GM19397 (cell line): ENCODE results near the gene SORCS1.

Experiments used
- ATAC-seq: cut with Tn5 transposase; IDR thresholded peaks from one replicate; pipeline ENCODE4 v1.9.1; 2021; ENCODE audit warnings: mild to moderate bottlenecking, moderate library complexity; ENCODE audit not compliant: unreplicated experiment

The SORCS1 gene

DNA sequence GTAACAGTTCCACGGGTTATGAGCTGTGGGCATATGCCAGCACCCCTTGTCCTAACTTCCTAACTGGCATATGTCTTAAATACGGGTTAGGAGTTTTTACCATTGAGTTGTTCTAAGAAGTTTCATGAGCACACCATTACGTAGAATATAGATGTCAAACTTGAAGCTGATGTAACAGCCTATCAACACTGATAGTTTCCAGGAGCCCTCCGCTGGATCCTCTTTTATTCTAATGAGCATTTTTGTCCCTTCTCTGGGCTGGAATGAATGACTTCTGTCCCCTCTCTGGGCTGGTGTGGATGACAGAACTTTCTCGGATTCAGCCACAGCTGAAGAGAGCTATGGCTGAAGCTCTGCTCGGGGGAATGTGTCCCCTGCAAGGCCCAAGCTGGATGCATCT lies 256.3 kb downstream of the SORCS1 start:
- ATAC-seq = no peak

DNA sequence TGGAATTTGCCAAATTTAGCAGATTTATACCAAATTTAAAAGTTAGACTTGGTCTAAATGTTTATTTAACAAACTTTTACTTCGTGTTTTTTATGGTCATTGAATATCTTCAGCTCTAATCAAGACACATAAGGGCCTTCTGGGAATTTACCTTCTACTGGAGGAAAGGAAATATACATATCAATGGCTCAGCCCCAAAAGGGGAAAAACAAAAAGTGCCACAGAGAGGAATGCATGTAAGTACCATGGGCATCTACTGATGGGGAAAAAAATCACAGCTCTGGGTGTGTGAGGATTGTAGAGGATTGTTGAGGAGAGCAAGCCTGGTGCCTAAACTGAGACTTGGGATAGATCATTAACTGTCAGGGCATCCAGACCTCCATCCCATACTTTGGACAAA lies 260.3 kb downstream of the SORCS1 start:
- ATAC-seq = no peak

DNA sequence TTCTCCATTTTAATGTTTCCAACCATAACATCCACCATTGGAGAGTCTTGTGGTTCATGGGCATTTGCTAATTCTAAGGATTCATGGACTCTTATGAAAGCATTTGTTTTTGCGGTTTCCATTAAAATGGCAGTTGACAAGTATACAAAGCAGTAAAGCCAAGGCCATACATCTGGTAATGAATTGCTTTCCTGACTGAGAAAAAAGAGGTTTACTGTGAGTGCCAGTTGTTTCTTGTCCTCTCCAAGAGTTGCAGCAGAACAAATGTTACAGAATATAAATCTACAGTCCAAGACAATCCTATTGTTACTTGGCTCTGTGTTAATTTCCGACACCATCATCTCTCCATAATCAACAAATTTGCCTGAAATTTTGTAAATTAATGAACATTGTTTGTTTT lies 261.3 kb downstream of the SORCS1 start:
- no peak for ATAC-seq

DNA sequence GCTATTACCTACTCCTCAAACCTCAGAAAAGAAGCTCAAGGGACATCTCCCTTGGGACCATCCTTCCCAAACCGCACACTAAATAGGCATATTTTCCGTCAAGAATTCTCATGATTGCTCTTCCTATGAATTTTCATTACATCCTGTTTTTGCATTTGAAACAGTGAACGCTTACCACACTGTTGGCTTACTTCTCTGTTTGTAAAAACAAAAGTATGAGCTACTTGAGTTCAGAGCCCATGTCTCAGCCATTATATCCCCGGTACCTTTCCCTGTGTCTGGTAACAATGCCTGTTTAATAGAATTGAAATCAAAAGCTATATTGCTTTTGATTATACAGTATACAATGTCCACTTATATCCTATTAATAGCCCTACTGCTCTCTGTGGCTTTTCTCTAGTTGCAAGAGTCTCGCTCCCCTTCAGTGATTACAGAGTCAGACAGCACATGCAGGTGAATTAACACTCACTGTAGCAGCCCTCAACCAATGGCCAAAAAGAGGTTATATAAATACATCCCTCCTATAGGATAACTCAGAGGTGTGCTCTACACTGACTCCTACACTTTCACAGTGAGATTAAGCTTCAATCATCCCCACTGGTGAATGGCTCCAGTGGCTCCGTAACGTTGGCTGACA lies 264.4 kb downstream of the SORCS1 start:
- ATAC-seq = no peak

DNA sequence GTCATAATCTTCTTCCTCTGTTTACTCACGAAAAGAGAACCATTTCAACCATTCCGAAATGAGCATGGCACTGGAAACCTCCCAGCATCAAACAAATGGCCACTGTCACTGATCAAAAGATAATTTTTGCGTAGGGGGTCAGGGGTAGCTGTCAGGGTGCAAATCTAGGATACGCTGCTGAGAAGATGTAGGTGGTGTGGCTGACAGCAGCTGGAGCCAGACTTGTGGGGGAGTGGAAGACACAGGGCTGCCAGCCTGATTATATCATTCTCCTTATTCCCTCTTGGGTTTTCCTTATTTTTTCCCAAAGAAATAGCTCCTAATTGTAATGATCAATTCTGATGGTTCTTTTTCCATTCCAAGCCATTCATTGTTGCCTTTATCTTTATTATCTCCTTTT lies 266.1 kb downstream of the SORCS1 start:
- ATAC-seq = no peak

DNA sequence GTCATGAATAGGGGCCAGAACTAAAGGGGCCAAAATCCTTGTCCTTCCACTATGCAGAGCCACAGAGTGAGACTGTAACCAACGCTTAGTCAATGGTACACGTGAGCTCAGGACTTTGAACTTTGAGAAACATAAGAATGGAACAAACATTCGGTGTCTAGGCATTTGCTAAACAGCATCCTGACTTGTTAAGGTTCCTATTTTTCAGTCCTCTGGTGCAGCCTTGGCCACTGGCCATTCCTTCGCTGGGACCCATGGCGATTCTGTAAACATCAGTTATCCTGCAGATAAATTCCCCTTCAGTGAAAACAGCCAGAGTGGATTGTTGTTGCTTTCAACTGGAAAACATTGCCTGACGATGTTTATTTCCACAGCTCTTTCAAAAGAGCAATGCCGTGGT lies 266.8 kb downstream of the SORCS1 start:
- ATAC-seq = no peak

DNA sequence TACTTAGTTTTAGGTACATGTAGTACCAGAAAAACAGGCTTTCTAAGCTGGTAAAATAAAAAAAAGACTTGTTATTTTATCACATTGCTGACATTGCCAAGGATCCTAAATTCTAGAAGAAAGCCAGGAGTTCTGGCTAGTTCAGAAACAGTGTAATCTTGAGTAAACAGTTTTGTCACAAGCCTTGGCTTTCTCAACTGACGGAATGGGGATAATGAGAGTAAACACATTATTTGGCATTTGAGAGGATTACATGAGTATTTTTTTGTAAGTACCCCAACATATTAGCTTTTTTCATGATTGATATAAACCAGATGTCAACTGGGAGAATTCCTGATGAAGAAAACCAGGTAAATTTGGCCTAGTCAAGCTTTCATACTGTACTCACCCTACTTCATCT lies 269.8 kb downstream of the SORCS1 start:
- ATAC-seq = no peak

DNA sequence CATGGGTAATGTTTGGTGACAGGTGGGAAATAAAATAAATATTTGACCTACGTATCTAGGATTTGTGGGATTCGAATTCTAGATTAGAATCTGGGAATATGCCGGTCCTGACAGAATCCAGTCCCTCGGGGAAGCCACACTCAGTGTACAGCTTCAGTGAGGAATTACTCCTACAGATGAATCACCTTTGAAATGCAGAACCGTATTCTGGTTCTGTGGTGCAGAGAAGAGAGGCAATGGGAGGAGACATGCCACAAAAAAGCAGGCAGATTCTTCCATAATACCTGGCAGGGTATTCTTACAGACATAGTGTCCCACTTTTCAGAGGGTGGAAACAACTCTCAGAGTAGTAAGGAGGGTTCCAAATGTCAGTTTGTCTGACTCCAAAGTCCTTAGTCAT lies 286.9 kb downstream of the SORCS1 start:
- ATAC-seq = no peak

DNA sequence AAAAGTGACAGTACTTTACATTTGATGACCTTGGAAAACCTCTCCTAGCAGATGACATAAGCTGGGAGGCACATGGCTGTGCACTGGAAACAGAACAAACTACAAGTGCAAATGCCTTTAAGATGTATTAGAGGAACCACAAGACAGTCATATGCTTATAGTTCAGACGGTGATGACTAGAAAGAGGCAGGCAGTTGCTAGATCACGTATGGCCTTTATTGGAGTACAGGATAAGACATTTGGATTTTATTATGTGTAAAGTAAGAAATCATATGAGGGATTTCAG lies 290.0 kb downstream of the SORCS1 start:
- ATAC-seq = no peak

DNA sequence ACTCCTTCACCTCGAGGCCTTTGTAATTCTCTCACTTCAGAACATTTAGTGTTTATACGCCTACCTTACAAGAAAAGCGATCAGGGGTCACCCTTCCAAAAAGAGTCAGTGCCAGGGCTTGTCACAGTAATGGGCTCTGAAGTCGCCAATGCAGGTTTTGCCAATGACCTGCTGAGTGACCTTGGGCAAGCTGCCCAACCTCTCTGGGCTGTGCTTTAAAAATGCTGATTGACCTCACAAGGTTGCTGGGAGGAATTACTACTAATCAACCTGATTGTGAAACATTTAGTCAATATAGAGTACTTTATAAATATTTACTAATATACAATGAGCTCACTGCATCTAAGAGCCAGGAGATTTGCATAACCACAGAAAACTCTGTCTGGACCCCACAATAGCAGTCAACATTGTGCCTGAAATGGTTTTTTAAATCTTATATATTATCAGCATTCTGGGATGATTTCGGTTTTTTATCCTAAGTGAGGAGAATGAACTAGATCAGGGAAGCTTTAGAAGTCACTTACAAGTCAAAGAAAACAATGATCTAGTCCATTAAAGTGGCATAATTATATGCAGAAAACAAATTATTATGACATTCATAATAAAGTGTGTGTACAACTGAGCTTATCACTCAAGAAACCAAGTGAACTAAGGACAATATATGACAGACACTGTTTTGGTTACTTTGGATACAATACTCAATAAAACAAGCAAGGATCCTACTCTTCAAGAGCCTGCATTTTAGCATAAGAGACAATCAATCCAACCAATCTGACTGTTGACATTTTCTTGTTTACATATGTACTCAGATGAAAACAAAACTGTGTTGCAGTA lies 290.5 kb downstream of the SORCS1 start:
- ATAC-seq = no peak

DNA sequence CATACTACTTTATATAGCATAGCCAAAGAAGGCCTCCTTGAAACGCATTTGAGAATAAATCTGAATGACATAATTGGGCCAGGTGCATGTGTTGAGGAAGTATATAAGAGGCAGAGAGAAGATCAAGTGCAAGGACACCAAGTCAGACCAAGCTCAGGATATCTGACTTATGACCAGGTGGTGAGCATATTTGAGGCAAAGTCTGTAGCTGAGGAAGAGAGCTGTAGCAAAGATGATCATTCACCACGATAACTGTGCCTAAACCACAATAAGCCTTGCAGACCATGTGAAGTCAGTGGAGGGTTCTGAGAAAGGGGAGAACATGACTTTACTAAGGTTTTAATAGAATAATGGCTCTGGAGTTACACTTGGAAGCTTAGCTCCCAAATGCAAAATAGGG lies 292.3 kb downstream of the SORCS1 start:
- ATAC-seq = peak; percentile 60

DNA sequence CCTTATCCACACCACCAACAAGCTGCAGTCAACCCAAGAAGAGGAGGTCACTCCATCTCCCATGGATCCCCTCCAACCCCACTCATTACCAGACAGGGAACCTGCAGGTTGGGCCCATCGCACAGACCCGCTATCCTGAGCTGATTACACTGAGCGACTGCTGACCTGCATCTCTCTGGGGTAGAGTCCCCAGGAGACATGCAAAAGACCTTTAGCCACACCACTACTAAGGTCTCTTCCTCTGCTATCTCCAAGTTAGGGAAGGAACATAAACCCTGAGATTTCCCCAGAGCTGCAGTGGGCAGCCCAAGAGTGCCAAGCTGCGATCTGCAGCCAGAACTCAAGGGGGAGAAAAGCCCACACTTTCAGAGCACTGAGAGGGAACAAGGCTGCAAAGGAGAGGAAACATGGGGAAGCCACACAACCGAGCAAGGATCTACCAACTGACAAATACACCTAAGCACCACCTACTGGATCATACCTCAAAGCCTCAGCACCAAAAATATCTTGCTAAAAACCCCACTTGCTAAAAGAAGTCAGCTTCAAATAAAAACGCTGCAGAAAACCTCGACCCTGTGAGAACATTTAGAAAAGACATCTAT lies 298.2 kb downstream of the SORCS1 start:
- ATAC-seq = peak; percentile 73

DNA sequence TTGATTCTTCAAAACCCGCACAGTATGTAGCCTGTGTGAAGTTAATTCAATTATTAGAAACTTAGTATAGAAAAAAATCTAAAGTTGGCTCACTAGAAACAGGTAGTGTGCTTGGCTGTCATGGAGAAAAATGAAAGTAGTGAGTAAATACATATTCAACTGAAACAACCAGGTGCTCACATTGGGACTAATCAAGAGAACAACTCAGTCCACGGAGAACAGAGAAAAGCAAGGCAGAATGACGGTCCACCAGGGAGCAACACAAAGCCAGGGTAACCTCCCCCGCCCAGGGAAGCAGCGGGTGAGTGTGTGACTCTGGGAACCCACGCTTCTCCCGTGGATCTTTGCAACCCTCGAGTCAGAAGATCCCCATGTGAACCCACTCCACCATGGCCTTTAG lies 300.5 kb downstream of the SORCS1 start:
- no peak for ATAC-seq

DNA sequence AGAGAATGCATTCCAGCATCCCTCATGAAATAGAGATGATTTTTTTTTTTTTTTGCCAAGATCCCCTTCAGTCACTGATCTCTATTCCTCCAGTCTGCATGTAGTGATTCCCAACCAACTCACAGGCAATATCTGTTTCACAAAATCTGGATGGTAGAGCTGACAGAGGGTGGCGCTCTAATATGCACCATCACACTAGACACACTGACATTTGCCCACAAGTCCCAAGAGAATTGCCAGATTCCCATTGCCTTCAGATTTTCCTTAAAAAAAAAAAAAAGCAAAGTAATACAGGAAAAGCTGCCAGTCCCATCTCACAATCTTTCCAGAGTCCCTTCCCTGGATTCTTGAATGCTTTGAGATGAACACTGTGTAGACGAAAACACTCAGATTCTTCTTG lies 301.0 kb downstream of the SORCS1 start:
- no peak for ATAC-seq

DNA sequence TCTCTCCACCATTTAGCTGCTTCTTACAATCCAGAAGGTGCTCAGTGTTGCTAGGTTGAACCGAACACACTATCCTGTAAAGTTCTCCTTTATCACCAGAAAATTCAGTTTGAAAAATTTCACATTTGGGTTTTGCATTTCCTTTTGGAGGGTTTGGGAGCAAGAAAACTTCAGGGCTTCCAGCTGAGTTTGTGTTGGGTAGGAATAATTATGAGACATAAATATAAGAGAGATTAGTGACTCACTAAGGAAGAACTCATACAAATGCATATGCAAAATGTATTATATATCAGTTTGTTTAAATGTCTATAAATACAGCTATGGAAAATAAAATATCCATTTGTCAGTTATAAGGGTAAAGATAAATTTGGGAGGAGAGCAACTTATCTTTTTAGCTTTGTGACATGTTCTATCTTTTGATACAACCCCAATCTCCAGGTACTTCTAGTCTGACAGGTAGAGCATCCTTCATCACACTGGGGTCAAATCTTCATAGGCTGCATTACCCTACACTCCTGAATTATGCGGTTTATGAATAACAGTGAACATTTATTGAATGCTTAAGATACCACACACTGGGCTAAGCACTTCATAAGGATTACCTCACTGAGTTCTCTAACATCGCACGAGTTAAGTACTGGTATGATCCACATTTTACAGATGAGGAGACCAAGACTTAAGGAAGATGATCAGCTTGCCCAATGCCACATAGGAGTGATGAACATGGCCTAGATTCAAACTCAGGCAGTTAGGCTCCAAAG lies 304.4 kb downstream of the SORCS1 start:
- ATAC-seq = no peak

DNA sequence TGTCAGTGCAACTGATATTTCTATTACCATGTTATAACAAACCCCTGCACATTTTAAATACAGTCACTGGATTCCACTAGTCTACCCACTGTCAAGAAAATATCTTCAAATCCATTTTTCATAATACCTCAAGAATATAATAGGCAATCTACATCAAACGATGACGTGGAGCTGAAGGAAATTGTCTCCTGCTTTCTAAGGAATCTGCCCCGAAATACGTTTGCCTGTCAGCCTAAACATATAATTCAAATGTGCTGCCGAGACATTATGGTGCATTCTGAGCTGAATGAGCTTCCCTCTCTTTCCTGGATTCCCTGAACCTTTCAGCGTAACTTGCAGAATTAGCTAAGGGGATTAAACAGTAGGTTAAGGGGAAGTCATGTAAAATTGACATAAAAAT lies 306.8 kb downstream of the SORCS1 start:
- ATAC-seq = no peak

DNA sequence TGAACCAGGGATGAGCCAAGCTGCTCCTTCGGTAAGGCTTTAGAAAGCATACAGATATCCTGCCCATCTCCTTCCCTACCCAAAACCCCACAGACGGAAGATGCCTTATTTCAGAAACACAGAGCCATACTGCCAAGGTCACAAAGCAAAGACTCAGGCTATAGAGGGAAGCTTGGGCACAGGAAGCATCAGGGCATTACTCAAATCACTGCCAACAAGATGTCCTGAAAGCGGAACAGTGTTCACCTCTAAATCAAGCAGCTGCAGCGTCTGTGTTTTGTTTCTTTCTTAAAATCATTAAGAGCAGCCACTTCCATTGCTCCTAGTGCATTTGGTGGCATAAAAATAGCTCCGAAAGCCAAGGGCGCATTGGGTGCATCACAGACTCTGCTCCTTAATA lies 307.3 kb downstream of the SORCS1 start:
- no peak for ATAC-seq

DNA sequence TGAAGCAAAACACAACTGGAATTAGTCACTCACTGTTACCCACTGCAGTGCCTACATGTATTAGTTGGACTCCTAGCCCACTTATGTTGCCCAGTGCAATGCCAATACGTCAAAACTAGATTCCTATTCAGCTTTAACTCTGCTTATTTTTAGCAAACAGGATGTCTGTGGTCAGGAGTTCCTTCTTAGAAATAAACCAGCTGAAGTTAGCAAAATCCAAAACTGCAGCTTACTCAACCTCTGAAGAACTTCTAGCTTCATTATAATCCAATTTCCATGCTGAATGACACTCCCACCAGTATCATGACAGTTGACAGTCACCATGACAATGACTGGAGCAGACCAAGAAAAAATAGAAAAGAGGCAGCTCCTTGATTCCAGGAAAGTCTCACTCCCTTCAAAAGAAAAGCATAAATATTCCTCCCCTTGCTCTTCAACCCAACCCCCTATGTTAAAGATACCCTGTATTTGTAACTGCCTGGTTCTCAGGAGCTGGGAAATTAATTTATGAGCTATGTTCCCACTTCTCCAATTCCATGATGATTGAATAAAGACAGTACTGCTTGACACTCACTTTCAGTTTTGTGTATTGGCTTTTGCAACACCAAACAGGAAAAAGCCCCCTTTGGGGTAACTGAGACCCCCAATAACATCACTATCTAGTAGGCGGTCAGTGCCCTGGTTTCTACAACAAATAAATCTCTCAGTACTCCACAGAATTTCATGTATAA lies 327.4 kb downstream of the SORCS1 start:
- ATAC-seq = peak; percentile 93

DNA sequence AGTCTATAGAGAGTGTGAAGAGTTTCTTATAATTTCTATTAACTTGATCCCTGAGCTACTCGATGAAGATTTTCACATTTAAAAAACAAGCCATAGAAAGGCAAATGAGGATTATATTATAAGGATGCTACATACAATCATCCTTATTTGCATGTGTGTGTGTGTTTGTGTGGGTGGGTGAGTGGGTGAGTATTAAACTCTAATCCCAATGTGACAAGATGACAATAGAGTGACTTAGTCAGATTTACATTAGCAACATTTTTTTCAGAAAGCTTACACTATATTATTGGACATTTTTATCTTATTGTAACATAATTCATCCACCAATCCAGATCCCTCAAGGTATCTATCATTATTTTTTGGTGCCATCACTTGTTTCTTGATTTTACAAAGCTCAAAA lies 331.7 kb downstream of the SORCS1 start:
- no peak for ATAC-seq

DNA sequence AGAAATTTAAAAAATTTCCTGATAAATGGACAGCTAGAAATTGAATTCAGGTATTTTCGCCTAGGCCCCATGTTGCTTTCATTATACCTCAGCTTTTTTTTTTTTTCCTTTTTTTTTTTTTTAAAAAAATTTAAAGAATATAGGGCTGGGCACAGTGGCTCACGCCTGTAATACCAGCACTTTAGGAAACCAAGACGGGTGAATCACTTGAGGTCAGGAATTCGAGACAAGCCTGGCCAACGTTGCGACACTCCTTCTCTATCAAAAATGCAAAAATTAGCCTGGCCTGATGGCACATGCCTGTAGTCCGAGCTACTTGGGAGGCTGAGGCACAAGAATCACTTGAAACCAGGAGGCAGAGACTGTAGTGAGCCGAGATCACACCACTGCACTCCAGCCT lies 334.0 kb downstream of the SORCS1 start:
- no peak for ATAC-seq

DNA sequence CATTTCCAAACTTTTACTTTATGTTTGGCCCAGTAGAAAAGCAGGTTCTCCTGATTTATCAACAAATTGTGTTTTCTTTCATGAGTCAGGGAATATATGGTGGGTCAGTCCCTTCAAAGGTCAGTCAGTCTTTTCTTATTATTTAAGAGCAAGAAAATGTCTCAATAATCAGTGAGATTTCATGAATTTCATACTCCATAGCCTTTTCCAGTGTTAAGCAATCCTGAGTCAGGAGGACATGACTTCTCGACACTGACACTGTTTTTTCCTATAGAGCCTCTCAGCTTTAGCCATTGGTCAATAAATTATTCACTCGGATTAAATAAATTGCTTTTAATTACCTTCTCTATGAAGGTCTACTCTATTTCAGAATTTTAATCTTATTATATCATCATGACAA lies 334.5 kb downstream of the SORCS1 start:
- no peak for ATAC-seq
